Upper lobe of left lung (tissue), 6 donors: Measurements from ENCODE around the gene MATCAP1. TPM values are rescaled to one million over a fixed set of nuclear protein-coding genes. Genes with fewer than 3 reads are reported as not detected.

Experiments
- ATAC-seq, 2 donors: fragments of 200-7000 bp; cut with Tn5 transposase; one replicate each; pipeline ENCODE4 v1.9.1; 2022; ENCODE audit warnings: mild to moderate bottlenecking in 2 of 2, moderate library complexity in 2 of 2; ENCODE audit not compliant: low FRiP score in 2 of 2
- DNase-seq, 2 donors: peaks; one replicate each; pipeline ENCODE4 v3.0.0-alpha.2; 2019 to 2020
- H3K27ac ChIP-seq, 4 donors: fragments of 200-600 bp; sonication (generic); one replicate each; pipeline ENCODE4 v1.5.1; 2016 to 2019
- H3K27me3 ChIP-seq, 4 donors: fragments of 200-600 bp; sonication (generic); one replicate each; pipeline ENCODE4 v1.5.1; 2017 to 2019
- H3K36me3 ChIP-seq, 4 donors: fragments of 200-600 bp; sonication (generic); one replicate each; pipeline ENCODE4 v1.5.1; 2016 to 2019
- H3K4me1 ChIP-seq, 4 donors: fragments of 200-600 bp; sonication (generic); one replicate each; pipeline ENCODE4 v1.5.1; 2018 to 2019
- H3K4me3 ChIP-seq, 4 donors: fragments of 200-600 bp; sonication (generic); one replicate each; pipeline ENCODE4 v1.5.1; 2017 to 2019; ENCODE audit warnings: mild to moderate bottlenecking in 2 of 4, moderate library complexity in 1 of 4
- H3K9me3 ChIP-seq, 4 donors: fragments of 200-600 bp; sonication (generic); one replicate each; pipeline ENCODE4 v1.5.1; 2018 to 2019
- EP300 ChIP-seq, 4 donors: sonication (generic); formaldehyde crosslinking; IDR thresholded peaks; one replicate each; pipeline ENCODE4 v1.5.1; 2017; ENCODE audit warnings: antibody characterized with exemption in 4 of 4, control low read depth in 2 of 4
- POLR2A ChIP-seq, 4 donors: fragments of 450-650 bp; IDR thresholded peaks; one replicate each; pipeline ENCODE4 v1.5.1; 2016 to 2017; ENCODE audit warnings: antibody characterized with exemption in 4 of 4, mild to moderate bottlenecking in 2 of 4
- POLR2AphosphoS5 ChIP-seq, 2 donors: sonication (generic); formaldehyde crosslinking; IDR thresholded peaks; one replicate each; pipeline ENCODE4 v1.5.1; 2017; ENCODE audit warnings: antibody characterized with exemption in 2 of 2
- WGBS, 2 donors: methylation state at CpG; one replicate each; pipeline ENCODE4 v1.1.5; 2017 to 2018; 5-methylcytosine and 5-hydroxymethylcytosine counted together
- total RNA-seq, 6 donors: library from RNA; depleted of rRNA in 4 of 6; stranded (reverse); fragments of >200 nt in 4 of 6; gene quantifications; one replicate each; pipeline versions ENCODE4 v1.1.0 to v1.2.1, GENCODE V29; 2016 to 2021
- TF ChIP-seq, protein P1 (sequence below), 6 experiments: fragments of 450-650 bp in 4 of 6; fragments of 200-600 bp in 2 of 6; sonication (generic) in 2 of 6; IDR thresholded peaks; one replicate each; pipeline ENCODE4 v1.5.1; 2016 to 2019; ENCODE audit warnings: antibody characterized with exemption in 6 of 6
- donor health status: DM: no; HTN: no; CAD: no; lungs with moderate emphysema.
- donor health status: DM: no; HTN: yes; CAD: no; lungs with severe emphysema.

MATCAP1 gene
- total RNA-seq, 6 donors from 2014 or later: 9.1 to 147 (median 31.1) TPM

DNA sequence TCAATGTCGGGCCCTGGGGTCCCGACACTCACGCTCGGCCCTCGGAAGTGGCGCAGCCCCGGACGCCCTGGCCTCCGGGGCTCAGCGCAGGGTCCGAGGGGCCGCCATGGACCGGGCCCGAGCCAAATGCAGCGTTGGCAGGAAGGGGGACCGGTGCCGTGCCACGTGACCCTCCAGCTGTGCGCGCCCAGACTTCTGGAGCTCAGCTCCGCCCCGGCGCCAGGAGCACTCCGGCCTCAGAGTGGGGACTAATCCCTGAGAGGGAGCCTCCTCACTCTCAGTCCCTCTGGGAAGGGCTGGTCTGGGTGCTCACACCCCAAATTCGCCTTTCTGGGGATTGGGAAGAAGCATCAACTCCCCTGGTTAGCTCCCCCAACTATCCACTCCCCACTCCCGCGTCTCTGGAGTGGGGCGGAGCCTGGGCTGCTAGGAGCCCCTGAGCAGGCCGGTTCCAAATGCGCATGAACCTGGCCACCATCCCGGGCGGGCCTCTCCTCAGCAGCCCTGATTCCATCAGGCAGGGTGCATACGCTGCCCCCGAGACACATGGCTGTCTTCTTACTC lies 32.8 kb downstream of the MATCAP1 start, which contains the start of gene B3GNT9:
TSS of gene B3GNT9 (minus strand) at position 166 of the 564 bp plus-strand sequence. CDS start 513 bp downstream, outside the sequence.
- 0 to 5% methylated on average over 2 to 20 of the region's 34 CpGs for WGBS, 2 donors
- peaks cover 9 to 27% (median 25%) of the 10 kb centered on the region in 4 donors for H3K36me3 ChIP-seq
- ATAC-seq: peak; percentile 80 to 87

DNA sequence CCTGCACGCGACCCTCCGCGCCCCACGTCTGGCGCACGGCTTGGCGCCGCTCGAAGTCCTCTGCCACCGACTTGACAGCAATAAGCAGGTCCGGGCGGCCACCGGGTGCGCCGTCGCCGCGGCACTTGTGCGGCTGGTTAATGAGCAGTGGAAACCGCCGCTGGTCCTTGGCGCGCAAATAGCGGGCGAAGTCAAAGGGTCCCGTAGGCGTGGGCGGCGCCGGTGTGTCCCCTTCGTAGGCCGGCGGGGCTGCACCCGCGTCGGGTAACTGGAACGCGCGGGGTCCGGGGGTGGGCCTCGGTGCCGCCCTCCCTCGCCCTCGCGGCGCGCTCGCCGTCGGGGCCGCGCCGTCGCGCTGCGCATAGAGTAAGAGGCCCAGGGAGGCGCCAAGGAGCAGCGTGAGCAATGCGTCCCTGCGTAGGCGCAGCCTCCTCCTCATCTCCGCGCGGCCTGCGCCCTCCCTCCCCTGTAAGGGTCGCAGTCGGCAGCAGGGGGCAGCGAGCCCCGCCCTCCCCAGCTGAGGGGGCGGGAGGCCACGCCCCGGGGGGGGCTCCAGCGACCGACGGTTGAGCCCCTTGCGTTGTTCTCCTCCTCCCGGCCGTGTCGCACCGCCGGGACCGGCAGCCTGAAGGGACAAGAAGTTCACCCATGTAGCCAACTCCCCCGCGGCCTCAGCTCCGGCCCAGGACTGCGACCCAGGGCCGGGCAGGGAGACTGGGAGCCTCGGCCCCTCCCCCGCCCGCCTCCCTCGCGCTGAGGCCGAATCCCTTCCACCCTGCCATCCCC lies 33.5 kb downstream of the MATCAP1 start:
- Histone ChIP-seq H3K4me3 (peak overlapping the region; percentile 61 to 68 (median 62)), H3K27ac (peak overlapping the region; percentile 65 to 86 (median 80)), H3K9me3 (no peaks in the 10 kb centered on the region), H3K36me3 (peaks cover 16 to 34% (median 32%) of the 10 kb centered on the region in 4 donors), H3K4me1 (peaks cover 16 to 35% (median 21%) of the 10 kb centered on the region in 4 donors), H3K27me3 (peaks cover 0 to 4% (median 0%) of the 10 kb centered on the region in 4 donors)
- ATAC-seq (peak; percentile 49 to 85), DNase-seq (peak in 1 of 2 donors; percentile 90)
- TF ChIP-seq POLR2A (IDR thresholded peaks at IDR 0.05): no peak
- TF ChIP-seq, protein P1, sequence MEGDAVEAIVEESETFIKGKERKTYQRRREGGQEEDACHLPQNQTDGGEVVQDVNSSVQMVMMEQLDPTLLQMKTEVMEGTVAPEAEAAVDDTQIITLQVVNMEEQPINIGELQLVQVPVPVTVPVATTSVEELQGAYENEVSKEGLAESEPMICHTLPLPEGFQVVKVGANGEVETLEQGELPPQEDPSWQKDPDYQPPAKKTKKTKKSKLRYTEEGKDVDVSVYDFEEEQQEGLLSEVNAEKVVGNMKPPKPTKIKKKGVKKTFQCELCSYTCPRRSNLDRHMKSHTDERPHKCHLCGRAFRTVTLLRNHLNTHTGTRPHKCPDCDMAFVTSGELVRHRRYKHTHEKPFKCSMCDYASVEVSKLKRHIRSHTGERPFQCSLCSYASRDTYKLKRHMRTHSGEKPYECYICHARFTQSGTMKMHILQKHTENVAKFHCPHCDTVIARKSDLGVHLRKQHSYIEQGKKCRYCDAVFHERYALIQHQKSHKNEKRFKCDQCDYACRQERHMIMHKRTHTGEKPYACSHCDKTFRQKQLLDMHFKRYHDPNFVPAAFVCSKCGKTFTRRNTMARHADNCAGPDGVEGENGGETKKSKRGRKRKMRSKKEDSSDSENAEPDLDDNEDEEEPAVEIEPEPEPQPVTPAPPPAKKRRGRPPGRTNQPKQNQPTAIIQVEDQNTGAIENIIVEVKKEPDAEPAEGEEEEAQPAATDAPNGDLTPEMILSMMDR (IDR thresholded peaks at IDR 0.05): peak in 2 of 6 experiments; percentile 8 to 22
- no peak for TF ChIP-seq POLR2AphosphoS5 (IDR thresholded peaks at IDR 0.05)
- no peak for TF ChIP-seq EP300 (IDR thresholded peaks at IDR 0.05)
- WGBS, 2 donors: 37% methylated on average over 15 of the region's 94 CpGs; no CpG with 5 or more reads in 1 of the 2 donors

More for the DNA sequence above, 32.8 kb downstream of the MATCAP1 start, which contains the start of gene B3GNT9:
- peaks cover 23 to 42% (median 26%) of the 10 kb centered on the region in 4 donors for H3K4me1 ChIP-seq
- TF ChIP-seq EP300 (IDR thresholded peaks at IDR 0.05) (no peak), POLR2A (IDR thresholded peaks at IDR 0.05) (peak in 1 of 4 donors; percentile 40), POLR2AphosphoS5 (IDR thresholded peaks at IDR 0.05) (peak in 1 of 2 donors; percentile 18)
- TF ChIP-seq, protein P1 (IDR thresholded peaks at IDR 0.05): no peak
- peaks cover 0 to 4% (median 0%) of the 10 kb centered on the region in 4 donors for H3K27me3 ChIP-seq
- no peaks in the 10 kb centered on the region for H3K9me3 ChIP-seq
- peak; percentile 76 to 93 for DNase-seq
- peak within 1 kb of the TSS; percentile 61 to 68 (median 62) for H3K4me3 ChIP-seq
- peak within 1 kb of the TSS; percentile 65 to 86 (median 80) for H3K27ac ChIP-seq

DNA sequence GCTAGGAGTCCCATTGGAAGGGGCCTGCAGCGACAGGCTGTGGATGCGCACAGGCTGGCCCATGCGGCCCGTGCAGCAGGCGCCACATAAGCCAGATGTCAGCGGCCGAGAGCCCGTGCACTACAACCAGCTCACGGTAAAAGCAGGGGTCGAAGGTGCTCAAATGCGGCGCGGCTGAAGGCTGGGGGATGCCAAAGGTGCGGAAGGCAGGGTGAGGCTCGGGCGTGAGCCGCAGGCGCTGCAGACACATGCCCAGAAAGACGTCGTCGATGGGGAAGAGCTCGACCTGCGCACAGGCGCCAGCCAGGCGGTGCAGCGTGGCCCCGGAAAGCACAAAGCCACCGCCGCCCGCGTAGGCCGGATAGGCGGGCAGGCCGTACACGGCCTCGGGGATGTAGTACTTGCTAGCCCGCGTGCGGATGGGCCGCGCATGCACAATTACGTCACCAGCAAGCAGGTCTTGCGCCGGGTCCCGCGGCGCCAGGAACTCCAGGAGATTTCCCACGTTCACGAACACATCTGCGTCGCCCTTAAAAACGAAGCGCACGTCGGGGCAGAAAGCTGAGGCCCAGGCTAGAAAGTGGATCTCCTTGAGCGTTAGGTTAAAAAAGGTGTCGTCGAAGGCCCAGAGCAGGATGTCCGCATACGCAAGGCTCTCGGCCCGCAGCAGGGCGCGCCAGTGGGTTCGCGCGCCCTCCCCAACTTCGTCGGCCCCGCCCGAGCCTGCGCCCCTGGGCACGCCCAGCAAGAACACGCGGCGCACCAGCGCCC lies 34.3 kb downstream of the MATCAP1 start:
- Histone ChIP-seq H3K9me3 (no peaks in the 10 kb centered on the region), H3K27me3 (peaks cover 0 to 4% (median 0%) of the 10 kb centered on the region in 4 donors), H3K4me3 (peak overlapping the region in 2 of 4 donors; percentile 61 to 68), H3K36me3 (peaks cover 21 to 41% (median 39%) of the 10 kb centered on the region in 4 donors), H3K4me1 (peaks cover 8 to 28% (median 13%) of the 10 kb centered on the region in 4 donors), H3K27ac (peak overlapping the region in 2 of 4 donors; percentile 77 to 86)
- ATAC-seq (no peak), DNase-seq (peak in 1 of 2 donors; percentile 85)
- 73 to 76% methylated on average over 40 to 73 of the region's 77 CpGs for WGBS, 2 donors
- TF ChIP-seq, protein P1 (IDR thresholded peaks at IDR 0.05): peak in 1 of 6 experiments; percentile 10
- no peak for TF ChIP-seq EP300 (IDR thresholded peaks at IDR 0.05)

DNA sequence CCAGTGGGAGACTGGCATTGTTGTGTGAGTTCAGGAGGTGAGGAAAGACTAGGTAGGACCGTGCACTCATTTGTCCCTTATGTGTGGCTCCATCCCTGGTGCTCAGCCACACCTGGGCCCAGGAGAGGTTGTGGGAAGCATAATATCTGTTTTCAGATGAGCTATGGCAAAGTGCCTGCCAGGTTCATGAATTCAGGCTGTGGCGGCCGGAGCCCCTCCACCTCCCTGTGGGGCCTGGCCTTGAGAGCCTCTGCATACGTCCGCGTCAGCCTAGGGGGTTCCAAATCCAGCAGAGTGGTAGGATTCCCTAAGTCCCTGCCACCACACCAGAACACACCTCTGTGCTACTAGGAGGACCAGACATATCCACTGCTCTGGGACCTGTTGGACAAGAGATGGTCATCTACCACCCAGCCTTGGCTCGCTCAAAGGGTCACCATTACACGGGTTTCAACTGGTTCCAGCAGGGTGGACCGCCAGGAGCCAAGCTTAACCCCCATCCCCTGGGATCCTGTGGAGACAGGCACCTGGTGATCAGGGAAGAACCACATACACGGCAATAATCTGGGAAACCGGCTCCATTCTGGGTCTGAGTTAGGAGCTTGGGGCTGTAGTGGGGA lies 35.0 kb downstream of the MATCAP1 start:
- no peak for ATAC-seq
- Histone ChIP-seq H3K4me1 (peaks cover 8 to 27% (median 13%) of the 10 kb centered on the region in 4 donors), H3K27me3 (peaks cover 0 to 4% (median 0%) of the 10 kb centered on the region in 4 donors), H3K36me3 (peaks cover 27 to 48% (median 46%) of the 10 kb centered on the region in 4 donors), H3K4me3 (no peak overlapping the region), H3K9me3 (no peaks in the 10 kb centered on the region), H3K27ac (no peak overlapping the region)
- 93 to 94% methylated on average over 6 to 11 of the region's 11 CpGs for WGBS, 2 donors
- TF ChIP-seq POLR2AphosphoS5 (IDR thresholded peaks at IDR 0.05) (no peak), POLR2A (IDR thresholded peaks at IDR 0.05) (no peak), EP300 (IDR thresholded peaks at IDR 0.05) (no peak)
- TF ChIP-seq, protein P1 (IDR thresholded peaks at IDR 0.05): no peak
- DNase-seq: no peak
